ENCODE measurements around the gene PLAC1. TPM values are rescaled to one million over a fixed set of nuclear protein-coding genes. Genes with fewer than 3 reads are reported as not detected.
A peak's percentile ranks its signal among the peaks of the same experiment; 100 is the strongest.

Gene PLAC1
- total RNA-seq, 2 donors from 2014 or later = not detected

DNA sequence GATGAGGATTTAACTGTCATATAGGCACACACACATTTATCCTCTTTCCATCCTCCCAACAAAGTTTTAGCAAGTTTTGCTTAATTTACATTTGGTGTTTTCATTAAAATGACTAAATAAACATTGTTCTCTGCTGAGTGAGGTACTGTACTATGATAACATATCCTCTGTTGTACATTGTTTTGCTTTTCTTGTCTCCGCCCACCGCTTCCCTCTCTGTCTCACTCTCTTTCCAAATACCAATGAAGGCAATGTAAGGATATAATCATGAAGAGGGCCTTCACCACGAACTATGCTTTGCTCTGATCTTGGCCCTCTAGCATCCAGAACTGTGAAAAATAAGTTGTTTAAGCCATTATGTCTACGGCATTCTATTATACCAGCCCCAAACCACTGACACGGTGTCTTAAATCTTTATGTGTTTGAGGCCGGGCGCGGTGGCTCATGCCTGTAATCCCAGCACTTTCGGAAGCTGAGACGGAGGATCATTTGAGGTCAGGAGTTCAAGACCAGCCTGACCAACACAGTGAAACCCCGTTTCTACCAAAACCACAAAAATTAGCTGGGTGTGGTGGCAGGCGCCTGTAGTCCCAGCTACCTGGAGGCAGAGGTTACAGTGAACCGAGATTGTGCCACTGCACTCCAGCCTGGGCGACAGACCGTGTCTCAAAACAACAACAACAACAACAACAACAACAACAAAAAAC lies 133.0 kb downstream of the PLAC1 start:
- DNase-seq (ENCODE audit: low spot score) (no peak), ATAC-seq (ENCODE audit: insufficient number of reproducible peaks, low FRiP score, low read depth) (no peak)
- Histone ChIP-seq H3K27me3 (replicated peaks; ENCODE audit: insufficient read depth) (no peaks in the 10 kb centered on the region), H3K27ac (no peak overlapping the region), H3K36me3 (no peaks in the 10 kb centered on the region), H3K9me3 (no peaks in the 10 kb centered on the region), H3K4me3 (no peak overlapping the region), H3K4me1 (ENCODE audit: control insufficient read depth in 1 of 2, low read depth in 2 of 2) (no peaks in the 10 kb centered on the region)
- TF ChIP-seq, protein P1, sequence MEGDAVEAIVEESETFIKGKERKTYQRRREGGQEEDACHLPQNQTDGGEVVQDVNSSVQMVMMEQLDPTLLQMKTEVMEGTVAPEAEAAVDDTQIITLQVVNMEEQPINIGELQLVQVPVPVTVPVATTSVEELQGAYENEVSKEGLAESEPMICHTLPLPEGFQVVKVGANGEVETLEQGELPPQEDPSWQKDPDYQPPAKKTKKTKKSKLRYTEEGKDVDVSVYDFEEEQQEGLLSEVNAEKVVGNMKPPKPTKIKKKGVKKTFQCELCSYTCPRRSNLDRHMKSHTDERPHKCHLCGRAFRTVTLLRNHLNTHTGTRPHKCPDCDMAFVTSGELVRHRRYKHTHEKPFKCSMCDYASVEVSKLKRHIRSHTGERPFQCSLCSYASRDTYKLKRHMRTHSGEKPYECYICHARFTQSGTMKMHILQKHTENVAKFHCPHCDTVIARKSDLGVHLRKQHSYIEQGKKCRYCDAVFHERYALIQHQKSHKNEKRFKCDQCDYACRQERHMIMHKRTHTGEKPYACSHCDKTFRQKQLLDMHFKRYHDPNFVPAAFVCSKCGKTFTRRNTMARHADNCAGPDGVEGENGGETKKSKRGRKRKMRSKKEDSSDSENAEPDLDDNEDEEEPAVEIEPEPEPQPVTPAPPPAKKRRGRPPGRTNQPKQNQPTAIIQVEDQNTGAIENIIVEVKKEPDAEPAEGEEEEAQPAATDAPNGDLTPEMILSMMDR (IDR thresholded peaks at IDR 0.05) = no peak

GRCh38 chrX:134524181-134524580 lies 134.1 kb downstream of the PLAC1 start:
- no peak for DNase-seq (ENCODE audit: low spot score)
- Histone ChIP-seq H3K4me3 (no peak overlapping the region), H3K4me1 (ENCODE audit: control insufficient read depth in 1 of 2, low read depth in 2 of 2) (no peaks in the 10 kb centered on the region), H3K27me3 (replicated peaks; ENCODE audit: insufficient read depth) (no peaks in the 10 kb centered on the region), H3K9me3 (no peaks in the 10 kb centered on the region), H3K36me3 (no peaks in the 10 kb centered on the region), H3K27ac (no peak overlapping the region)
- ATAC-seq (ENCODE audit: insufficient number of reproducible peaks, low FRiP score, low read depth) = no peak
- TF ChIP-seq, protein P1 (IDR thresholded peaks at IDR 0.05) = no peak

- TF ChIP-seq, protein P1 (IDR thresholded peaks at IDR 0.05) = peak; percentile 27
- Histone ChIP-seq H3K4me1 (ENCODE audit: control insufficient read depth in 1 of 2, low read depth in 2 of 2) (no peaks in the 10 kb centered on the region), H3K4me3 (no peak overlapping the region), H3K27me3 (replicated peaks; ENCODE audit: insufficient read depth) (no peaks in the 10 kb centered on the region), H3K9me3 (no peaks in the 10 kb centered on the region), H3K27ac (no peak overlapping the region), H3K36me3 (no peaks in the 10 kb centered on the region)
- DNase-seq (ENCODE audit: low spot score) (no peak), ATAC-seq (ENCODE audit: insufficient number of reproducible peaks, low FRiP score, low read depth) (no peak)
Observed at GRCh38 chrX:134520860-134521390, 137.3 kb downstream of the PLAC1 start.

Other genes starting within 250 kb of the PLAC1 start
- 10 to 100 TPM in 1 of 2 donors, 1 to 10 TPM in 1; 3.1 to 20.7 TPM for gene HPRT1, start 198.3 kb downstream of the PLAC1 start, total RNA-seq
- 10 to 100 TPM; 22.9 to 25.7 TPM for gene PABIR2, start 138.7 kb upstream of the PLAC1 start, total RNA-seq